HFF-Myc (cell line): ENCODE measurements around the gene FAM171A2.

Source experiments
- DNase-seq: peaks from one replicate; pipeline ENCODE4 v3.0.0-alpha.2; 2011; ENCODE audit warnings: low read depth; ENCODE audit errors: extremely low read depth
- H3K4me3 ChIP-seq: replicated peaks from 2 replicates; pipeline ENCODE4 v1.5.1; 2011; ENCODE audit warnings: low read depth, mild to moderate bottlenecking, control low read depth, low read length
- TF ChIP-seq, protein P1 (sequence below): IDR thresholded peaks from 2 replicates; pipeline ENCODE4 v1.5.1; 2012; ENCODE audit warnings: mild to moderate bottlenecking, low read depth, low read length, control low read depth; ENCODE audit errors: missing control alignments

The FAM171A2 gene

DNA sequence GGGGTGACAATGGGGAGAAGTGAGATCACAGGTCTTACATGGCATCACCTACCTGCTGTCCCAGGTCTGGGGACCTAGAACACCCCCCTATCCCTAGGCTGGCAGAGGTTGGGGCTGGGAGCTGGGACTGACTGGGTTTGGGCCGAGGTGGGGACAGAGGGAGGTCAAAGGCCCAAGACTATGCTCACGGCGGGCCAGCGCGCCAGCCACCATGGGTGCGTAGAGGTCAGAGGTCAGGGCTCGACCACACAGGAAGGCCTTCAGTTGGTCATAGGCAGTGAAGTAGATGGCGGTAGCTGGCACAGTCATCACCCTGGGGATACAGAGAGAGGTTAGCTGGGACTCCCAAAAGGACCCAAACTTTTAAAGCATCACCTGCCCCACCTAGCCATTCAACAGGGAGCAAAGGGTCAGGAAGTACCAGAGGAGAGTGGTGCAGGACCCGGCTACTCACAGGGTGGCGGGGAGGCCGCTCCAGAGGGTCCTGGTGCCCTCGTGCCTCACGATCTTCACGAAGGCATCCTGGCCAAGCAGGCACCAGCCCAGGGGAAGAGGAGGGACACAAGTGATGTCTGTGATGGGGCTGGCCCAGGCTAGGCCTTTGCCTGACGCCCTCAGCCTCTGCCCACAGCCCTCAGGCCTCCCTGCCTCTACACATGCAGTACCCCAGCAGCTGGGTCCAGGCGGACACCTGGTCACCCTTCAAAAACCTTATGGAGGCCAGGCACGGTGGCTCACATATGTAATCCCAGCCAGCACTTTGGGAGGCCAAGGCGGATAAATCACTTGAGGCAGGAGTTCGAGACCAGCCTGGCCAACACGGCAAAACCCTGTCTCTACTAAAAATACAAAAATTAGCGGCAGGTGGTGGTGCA is 42.2 kb downstream of the FAM171A2 start:
- DNase-seq, result no peak
- no peak overlapping the region for H3K4me3 ChIP-seq
- TF ChIP-seq, protein P1, sequence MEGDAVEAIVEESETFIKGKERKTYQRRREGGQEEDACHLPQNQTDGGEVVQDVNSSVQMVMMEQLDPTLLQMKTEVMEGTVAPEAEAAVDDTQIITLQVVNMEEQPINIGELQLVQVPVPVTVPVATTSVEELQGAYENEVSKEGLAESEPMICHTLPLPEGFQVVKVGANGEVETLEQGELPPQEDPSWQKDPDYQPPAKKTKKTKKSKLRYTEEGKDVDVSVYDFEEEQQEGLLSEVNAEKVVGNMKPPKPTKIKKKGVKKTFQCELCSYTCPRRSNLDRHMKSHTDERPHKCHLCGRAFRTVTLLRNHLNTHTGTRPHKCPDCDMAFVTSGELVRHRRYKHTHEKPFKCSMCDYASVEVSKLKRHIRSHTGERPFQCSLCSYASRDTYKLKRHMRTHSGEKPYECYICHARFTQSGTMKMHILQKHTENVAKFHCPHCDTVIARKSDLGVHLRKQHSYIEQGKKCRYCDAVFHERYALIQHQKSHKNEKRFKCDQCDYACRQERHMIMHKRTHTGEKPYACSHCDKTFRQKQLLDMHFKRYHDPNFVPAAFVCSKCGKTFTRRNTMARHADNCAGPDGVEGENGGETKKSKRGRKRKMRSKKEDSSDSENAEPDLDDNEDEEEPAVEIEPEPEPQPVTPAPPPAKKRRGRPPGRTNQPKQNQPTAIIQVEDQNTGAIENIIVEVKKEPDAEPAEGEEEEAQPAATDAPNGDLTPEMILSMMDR, result no peak

DNA sequence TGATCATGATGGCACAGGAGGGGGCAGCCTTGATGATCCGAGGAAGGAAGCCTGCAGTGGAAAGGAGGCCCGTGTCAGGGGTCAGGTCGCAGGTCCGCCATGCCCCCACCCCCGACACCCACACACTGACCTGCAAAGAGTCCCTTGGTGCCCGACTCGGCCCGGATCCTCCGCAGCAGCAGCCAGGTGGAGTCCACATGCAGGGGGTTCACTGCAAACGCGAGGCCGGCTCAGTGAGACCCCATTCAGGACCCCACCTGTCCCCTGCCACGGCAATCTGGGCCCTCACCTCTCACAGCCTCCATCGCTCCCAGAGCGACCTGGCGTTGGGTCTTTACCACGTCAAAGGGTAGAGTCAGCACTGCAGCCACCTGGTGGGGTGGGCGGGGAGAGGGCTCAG is 43.6 kb downstream of the FAM171A2 start:
- H3K4me3 ChIP-seq, result no peak overlapping the region
- DNase-seq, result no peak
- TF ChIP-seq, protein P1, result no peak

DNA sequence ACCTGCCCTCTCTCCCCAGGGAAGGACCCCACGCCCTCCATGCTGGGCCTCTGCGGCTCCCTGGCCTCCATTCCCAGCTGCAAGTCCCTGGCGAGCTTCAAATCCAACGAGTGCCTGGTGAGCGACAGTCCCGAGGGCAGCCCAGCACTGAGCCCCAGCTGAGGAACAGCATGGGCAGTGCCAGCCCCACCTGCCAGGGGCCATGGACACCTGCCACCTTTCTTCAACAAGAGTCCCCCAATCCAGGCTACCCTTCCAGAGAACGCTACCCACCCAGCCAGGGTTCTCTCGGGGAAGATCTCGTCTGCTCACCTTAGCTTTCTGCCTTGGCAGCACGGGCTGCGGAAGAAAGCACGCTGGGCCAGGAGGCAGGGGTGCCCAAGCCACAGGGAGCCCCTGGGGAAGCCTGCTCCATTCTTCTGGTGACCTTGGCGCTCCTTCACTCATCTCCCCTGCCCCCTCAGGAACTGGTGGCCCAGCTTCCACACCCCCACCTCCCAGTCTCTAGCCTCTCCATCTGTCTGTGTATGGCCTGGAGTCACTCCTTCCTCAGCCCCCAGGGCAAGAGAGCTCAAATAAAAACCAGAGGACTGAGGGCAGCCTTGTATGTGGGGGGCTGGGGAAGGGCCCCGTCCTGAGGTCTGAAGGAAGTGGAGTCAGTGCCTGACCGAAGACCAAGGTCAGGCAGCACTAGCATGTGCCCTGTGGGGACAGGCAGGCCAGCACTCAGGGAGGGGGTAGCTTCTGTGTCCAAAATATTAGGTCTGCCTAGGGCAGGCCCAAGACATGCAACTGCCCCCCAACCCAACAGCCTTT is 45.4 kb downstream of the FAM171A2 start:
- TF ChIP-seq, protein P1, result no peak
- no peak for DNase-seq
- H3K4me3 ChIP-seq, result no peak overlapping the region

DNA sequence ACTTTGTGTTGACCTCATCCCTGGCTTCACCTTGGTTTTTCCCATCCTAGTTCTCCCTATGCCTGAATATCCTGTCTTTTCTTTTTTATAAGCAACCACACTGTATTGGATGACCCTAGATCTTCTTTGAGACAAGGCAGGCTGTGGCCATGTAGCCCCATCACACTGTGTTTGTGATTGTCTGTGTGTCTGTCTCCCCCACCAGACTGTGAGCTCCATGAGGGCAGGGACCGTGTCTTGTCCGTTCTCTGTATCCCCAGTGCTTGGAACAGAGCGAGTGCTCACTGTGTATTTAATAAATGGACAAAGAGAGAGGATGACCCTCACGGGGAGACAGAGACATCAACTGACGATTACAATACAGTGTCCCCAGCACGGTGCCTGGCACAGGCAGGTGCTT is 46.1 kb downstream of the FAM171A2 start:
- no peak for DNase-seq
- TF ChIP-seq, protein P1, result no peak
- H3K4me3 ChIP-seq, result no peak overlapping the region

DNA sequence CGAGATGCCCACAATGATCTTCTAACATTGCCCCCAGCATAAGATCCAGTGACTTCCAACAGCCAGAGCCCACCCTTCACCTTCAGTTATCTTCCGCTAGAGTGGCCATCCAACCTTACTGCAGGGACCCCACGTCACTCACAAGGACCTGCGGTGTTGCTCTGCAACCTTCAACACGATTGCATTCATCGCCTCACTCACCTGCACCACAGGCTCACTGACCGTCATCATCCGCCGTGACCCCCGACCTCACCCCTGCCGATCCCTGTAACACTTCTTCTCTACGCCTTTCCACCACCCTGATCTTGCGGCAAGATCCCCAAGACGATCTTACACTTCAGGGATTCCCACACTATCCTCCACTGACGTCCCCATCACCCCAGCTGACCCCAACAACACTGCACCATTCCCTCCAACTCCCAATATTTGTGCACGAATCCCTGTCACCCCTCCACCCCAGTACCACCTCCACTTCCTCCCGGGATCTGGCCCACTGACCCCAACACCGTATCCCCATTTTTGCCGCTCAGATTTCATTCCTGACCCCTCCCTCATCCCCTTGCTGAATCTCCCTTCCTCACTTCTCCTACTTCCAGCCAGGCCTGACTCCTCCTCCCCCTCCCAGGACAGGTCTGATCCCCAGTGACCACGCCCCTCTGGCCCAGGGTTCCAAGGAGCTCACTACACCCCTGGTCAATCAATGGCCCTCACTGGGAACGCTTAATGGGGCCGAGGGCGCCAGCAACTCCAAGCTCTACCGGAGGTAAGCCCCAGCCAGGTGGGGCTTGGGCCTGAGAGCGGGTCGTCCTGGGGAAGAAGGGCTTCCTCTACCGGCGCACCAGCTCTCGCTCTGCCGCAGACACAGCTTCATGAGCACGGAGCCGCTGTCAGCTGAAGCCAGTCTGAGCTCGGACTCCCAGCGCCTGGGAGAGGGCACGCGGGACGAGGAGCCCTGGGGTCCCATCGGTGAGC is 47.6 kb downstream of the FAM171A2 start:
- DNase-seq, result no peak
- H3K4me3 ChIP-seq, result no peak overlapping the region
- TF ChIP-seq, protein P1, result no peak
